ENCODE data around the gene CDC20.
A peak's percentile ranks its signal among the peaks of the same experiment; 100 is the strongest.

The CDC20 gene

GRCh38 chr1:43358746-43359693 is at the start of gene CDC20:
CDC20 (plus strand) TSS chr1:43358981; CDS start chr1:43359216, 235 bp downstream.
- POLR2A ChIA-PET (ENCODE audit: low non-redundant PET): interaction anchor here (1.6 kb wide), 1 partner anchor 9 kb away, joined by 7 read pairs; the partner anchor contains the start of gene ELOVL1
- DNase-seq (ENCODE audit: low spot score): peak; percentile 95
- no peak for TF ChIP-seq CTCF (conservative IDR thresholded peaks at IDR 0.05; ENCODE audit: low read depth)
- H3K27ac ChIP-seq: peak within 1 kb of the TSS; percentile 94
- CTCF ChIA-PET: interaction anchor here (0.6 to 2.0 kb wide), 3 partner anchors 29 to 132 kb away, joined by 3 to 9 read pairs (median 3); partner anchors contain the start of genes MED8 and SZT2

- ChIA-PET POLR2A (ENCODE audit: low non-redundant PET) (no interaction called here), CTCF (no interaction called here)
- peak; percentile 23 for DNase-seq (ENCODE audit: low spot score)
- no peak overlapping the region for H3K27ac ChIP-seq
- TF ChIP-seq CTCF (conservative IDR thresholded peaks at IDR 0.05; ENCODE audit: low read depth): no peak
These were observed 49.3 kb upstream of the CDC20 start for GRCh38 chr1:43309405-43310025.

GRCh38 chr1:43311521-43311920 is 47.3 kb upstream of the CDC20 start:
- DNase-seq (ENCODE audit: low spot score): no peak
- no peak overlapping the region for H3K27ac ChIP-seq
- POLR2A ChIA-PET (ENCODE audit: low non-redundant PET): no interaction called here
- CTCF ChIA-PET: no interaction called here
- no peak for TF ChIP-seq CTCF (conservative IDR thresholded peaks at IDR 0.05; ENCODE audit: low read depth)

GRCh38 chr1:43312212-43312623 is 46.6 kb upstream of the CDC20 start:
- POLR2A ChIA-PET (ENCODE audit: low non-redundant PET): no interaction called here
- CTCF ChIA-PET: no interaction called here
- H3K27ac ChIP-seq: no peak overlapping the region
- no peak for DNase-seq (ENCODE audit: low spot score)
- no peak for TF ChIP-seq CTCF (conservative IDR thresholded peaks at IDR 0.05; ENCODE audit: low read depth)

GRCh38 chr1:43312663-43313515 is 45.9 kb upstream of the CDC20 start:
- H3K27ac ChIP-seq: no peak overlapping the region
- DNase-seq (ENCODE audit: low spot score): no peak
- POLR2A ChIA-PET (ENCODE audit: low non-redundant PET): no interaction called here
- no peak for TF ChIP-seq CTCF (conservative IDR thresholded peaks at IDR 0.05; ENCODE audit: low read depth)
- CTCF ChIA-PET: no interaction called here

GRCh38 chr1:43313771-43314170 is 45.0 kb upstream of the CDC20 start:
- CTCF ChIA-PET: no interaction called here
- POLR2A ChIA-PET (ENCODE audit: low non-redundant PET): no interaction called here
- no peak for DNase-seq (ENCODE audit: low spot score)
- H3K27ac ChIP-seq: no peak overlapping the region
- no peak for TF ChIP-seq CTCF (conservative IDR thresholded peaks at IDR 0.05; ENCODE audit: low read depth)

All from RWPE1 (cell line).